Gastrocnemius medialis (tissue), 4 donors: ENCODE measurements around the gene ATXN7L2.

Source experiments
- POLR2A ChIP-seq, 2 donors: fragments of 450-650 bp; IDR thresholded peaks; one replicate each; pipeline ENCODE4 v1.6.1; 2017; ENCODE audit warnings: antibody characterized with exemption in 2 of 2, mild to moderate bottlenecking in 2 of 2, moderate library complexity in 2 of 2
- TF ChIP-seq, protein P1 (sequence below), 5 experiments: fragments of 450-650 bp in 3 of 5; fragments of 200-600 bp in 2 of 5; sonication (generic) in 2 of 5; IDR thresholded peaks in 4 of 5; conservative IDR thresholded peaks in 1 of 5; 1 replicate in 4 of 5; 2 replicates in 1 of 5; pipeline ENCODE4 v1.5.1; 2016 to 2019; ENCODE audit warnings: antibody characterized with exemption in 5 of 5, mild to moderate bottlenecking in 3 of 5, moderate library complexity in 3 of 5

DNA sequence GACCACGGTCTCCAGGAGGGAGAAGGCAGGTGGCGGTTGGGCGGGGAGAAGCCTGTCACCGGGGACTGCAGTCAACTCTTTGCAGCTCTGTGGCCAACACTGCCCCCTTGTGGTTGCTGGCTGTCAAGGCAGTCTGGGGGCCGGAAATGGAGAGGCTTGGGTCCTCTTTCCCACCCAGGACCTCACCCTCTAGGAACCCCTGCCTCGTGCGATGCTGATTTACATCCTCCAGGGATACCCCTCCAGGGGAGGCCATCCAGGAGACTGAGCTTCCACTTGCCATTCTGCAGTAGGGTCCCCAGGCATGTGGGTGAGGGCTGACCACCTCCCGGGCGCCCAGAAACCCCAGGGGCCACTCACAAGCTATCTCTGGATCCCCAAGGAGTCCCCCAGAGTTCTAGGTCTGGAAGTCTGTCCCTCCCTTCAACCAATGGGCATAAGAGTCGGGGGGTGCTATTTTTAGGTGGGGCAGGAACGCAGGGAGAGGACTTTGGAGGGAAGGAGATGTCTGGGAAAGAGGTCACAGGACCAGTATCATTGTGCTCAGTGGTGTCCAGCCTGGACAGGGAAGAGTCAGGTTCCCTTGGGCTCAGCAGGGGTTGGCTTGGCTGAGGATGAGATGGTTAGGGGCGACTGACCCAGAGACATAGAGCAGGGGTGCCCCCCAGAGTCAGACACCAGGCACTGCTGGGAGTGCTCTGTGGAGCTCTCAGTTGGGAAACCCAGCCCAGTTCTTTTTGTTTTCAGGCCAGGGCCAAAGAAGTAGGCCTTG is 48.8 kb downstream of the ATXN7L2 start:
- TF ChIP-seq, protein P1, sequence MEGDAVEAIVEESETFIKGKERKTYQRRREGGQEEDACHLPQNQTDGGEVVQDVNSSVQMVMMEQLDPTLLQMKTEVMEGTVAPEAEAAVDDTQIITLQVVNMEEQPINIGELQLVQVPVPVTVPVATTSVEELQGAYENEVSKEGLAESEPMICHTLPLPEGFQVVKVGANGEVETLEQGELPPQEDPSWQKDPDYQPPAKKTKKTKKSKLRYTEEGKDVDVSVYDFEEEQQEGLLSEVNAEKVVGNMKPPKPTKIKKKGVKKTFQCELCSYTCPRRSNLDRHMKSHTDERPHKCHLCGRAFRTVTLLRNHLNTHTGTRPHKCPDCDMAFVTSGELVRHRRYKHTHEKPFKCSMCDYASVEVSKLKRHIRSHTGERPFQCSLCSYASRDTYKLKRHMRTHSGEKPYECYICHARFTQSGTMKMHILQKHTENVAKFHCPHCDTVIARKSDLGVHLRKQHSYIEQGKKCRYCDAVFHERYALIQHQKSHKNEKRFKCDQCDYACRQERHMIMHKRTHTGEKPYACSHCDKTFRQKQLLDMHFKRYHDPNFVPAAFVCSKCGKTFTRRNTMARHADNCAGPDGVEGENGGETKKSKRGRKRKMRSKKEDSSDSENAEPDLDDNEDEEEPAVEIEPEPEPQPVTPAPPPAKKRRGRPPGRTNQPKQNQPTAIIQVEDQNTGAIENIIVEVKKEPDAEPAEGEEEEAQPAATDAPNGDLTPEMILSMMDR (IDR thresholded peaks at IDR 0.05 in 4 of 5, conservative IDR thresholded peaks at IDR 0.05 in 1 of 5), result peak; percentile 96 to 99 (median 98)
- TF ChIP-seq POLR2A (IDR thresholded peaks at IDR 0.05), result no peak
